ENCODE results near the gene GDF7. TPM values are rescaled to one million over a fixed set of nuclear protein-coding genes. Genes with fewer than 3 reads are reported as not detected.

Gene GDF7
- total RNA-seq, 6 experiments from 2014 or later: 0.95 to 5.0 (median 2.9) TPM

DNA sequence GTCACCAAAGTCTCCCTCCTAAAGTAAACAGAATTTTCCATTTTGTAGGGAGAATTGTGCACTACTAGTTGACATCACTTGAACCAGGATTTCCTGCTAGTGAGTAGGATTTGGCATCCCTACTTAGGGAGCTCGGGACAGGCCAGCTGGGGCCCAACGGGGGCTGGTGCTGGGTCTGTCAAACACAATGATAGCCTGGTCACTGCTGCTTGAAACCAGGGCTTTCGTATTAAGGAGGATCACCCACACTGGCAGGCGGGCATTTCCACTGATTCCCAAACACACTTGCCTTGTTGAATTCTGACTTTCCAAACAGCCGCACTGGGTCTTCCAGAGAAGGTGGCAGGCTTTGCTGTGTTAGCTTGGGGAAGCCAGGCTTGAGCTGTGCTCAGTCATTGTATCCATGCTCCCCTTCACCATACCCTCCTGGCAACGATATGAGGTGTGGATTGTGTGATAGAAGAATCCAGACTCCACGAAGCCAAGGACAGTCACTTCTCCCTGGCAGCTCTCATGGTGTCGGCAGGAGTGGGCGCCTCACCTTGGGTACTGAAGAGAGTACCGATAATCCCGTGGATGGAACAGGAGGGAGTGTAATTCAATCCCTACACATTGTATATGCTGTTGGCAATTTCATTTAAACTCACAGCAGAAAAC, 7.5 kb downstream of the GDF7 start:
- no peak for DNase-seq
- intact Hi-C loops (cut with DNase I): no loop called here
- ATAC-seq: no peak
- peak overlapping the region in 2 of 3 donors; percentile 83 to 97 for H3K27ac ChIP-seq
- peaks cover 0 to 30% (median 14%) of the 10 kb centered on the region in 4 donors for H3K4me1 ChIP-seq
- no peak for TF ChIP-seq POLR2A (IDR thresholded peaks at IDR 0.05)
- TF ChIP-seq, protein P1, sequence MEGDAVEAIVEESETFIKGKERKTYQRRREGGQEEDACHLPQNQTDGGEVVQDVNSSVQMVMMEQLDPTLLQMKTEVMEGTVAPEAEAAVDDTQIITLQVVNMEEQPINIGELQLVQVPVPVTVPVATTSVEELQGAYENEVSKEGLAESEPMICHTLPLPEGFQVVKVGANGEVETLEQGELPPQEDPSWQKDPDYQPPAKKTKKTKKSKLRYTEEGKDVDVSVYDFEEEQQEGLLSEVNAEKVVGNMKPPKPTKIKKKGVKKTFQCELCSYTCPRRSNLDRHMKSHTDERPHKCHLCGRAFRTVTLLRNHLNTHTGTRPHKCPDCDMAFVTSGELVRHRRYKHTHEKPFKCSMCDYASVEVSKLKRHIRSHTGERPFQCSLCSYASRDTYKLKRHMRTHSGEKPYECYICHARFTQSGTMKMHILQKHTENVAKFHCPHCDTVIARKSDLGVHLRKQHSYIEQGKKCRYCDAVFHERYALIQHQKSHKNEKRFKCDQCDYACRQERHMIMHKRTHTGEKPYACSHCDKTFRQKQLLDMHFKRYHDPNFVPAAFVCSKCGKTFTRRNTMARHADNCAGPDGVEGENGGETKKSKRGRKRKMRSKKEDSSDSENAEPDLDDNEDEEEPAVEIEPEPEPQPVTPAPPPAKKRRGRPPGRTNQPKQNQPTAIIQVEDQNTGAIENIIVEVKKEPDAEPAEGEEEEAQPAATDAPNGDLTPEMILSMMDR (IDR thresholded peaks at IDR 0.05): no peak
- H3K36me3 ChIP-seq: peaks cover 0 to 1% (median 0%) of the 10 kb centered on the region in 4 donors
- no peaks in the 10 kb centered on the region for H3K27me3 ChIP-seq
- H3K4me3 ChIP-seq: no peak overlapping the region
- 67% methylated on average over 4 of the region's 11 CpGs for WGBS (ENCODE audit: insufficient coverage, low coverage, low lambda C conversion rate, missing lambda C conversion rate)
- H3K9me3 ChIP-seq: no peaks in the 10 kb centered on the region

- H3K36me3 ChIP-seq: peaks cover 0 to 1% (median 0%) of the 10 kb centered on the region in 4 donors
- 53% methylated on average over 5 of the region's 16 CpGs for WGBS (ENCODE audit: insufficient coverage, low coverage, low lambda C conversion rate, missing lambda C conversion rate)
- H3K4me3 ChIP-seq: no peak overlapping the region
- no peaks in the 10 kb centered on the region for H3K27me3 ChIP-seq
- H3K9me3 ChIP-seq: no peaks in the 10 kb centered on the region
- intact Hi-C loops (cut with DNase I): no loop called here
- H3K4me1 ChIP-seq: peaks cover 0 to 30% (median 14%) of the 10 kb centered on the region in 4 donors
- ATAC-seq (peak; percentile 1 to 45 (median 28)), DNase-seq (peak in 1 of 3 donors; percentile 61)
- H3K27ac ChIP-seq: peak overlapping the region; percentile 83 to 99 (median 97)
- no peak for TF ChIP-seq POLR2A (IDR thresholded peaks at IDR 0.05)
- TF ChIP-seq, protein P1 (IDR thresholded peaks at IDR 0.05): no peak
These were observed 8.2 kb downstream of the GDF7 start for GRCh38 chr2:20674974-20675679.

- WGBS (ENCODE audit: insufficient coverage, low coverage, low lambda C conversion rate, missing lambda C conversion rate): 51% methylated on average over 3 of the region's 6 CpGs
- no peaks in the 10 kb centered on the region for H3K9me3 ChIP-seq
- no peak for TF ChIP-seq POLR2A (IDR thresholded peaks at IDR 0.05)
- TF ChIP-seq, protein P1 (IDR thresholded peaks at IDR 0.05): peak in 1 of 4 donors; percentile 16
- intact Hi-C loops (cut with DNase I): no loop called here
- H3K36me3 ChIP-seq: no peaks in the 10 kb centered on the region
- no peaks in the 10 kb centered on the region for H3K27me3 ChIP-seq
- DNase-seq (peak; percentile 75 to 82 (median 80)), ATAC-seq (peak; percentile 75 to 86 (median 82))
- H3K4me1 ChIP-seq: peaks cover 0 to 30% (median 14%) of the 10 kb centered on the region in 4 donors
- H3K27ac ChIP-seq: peak overlapping the region; percentile 83 to 99 (median 97)
- no peak overlapping the region for H3K4me3 ChIP-seq
These were observed 8.9 kb downstream of the GDF7 start for GRCh38 chr2:20675701-20676352.

DNA sequence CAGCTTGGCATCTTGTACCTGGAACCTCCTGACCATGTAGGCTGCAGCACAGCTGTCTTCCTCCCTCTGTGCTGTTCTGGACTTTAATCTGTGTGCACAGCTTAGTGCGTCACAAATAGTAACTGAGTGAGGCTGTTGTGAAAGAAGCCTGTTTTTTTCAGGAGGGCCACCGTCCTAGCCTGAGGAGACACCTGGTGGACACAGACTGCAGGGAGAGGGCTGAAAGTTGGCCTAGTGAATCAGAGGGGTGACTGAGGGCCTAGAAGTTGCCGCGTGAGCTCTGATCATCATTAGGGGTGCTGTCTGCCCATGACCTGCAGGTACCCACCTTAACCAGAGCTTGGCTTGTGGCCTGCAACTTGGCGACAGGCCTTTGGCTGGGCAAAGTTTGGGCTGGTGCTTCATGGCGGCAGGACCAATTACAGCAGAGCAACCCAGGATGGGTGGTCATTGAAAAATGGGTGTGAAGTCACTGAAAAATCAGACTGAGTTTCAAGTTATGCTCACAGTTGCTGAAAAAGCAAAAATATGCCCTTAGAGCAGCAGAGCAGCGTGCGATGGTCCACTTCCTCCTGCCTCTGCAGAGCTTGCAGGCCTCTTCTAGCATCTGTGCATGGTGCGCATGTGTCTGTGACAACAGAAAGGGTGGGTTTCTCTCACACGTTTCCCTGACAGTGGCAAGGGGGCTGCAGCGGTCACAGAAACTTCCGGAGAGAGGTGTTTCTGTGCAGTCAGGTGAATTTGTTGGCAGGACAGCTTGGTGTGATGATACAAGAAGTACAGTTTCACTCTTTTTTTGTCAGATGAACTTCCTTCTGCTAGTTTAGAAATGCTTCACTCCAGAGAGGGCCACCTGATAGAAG, 9.6 kb downstream of the GDF7 start:
- 48% methylated on average over 8 of the region's 12 CpGs for WGBS (ENCODE audit: insufficient coverage, low coverage, low lambda C conversion rate, missing lambda C conversion rate)
- Histone ChIP-seq H3K4me1 (peaks cover 0 to 30% (median 14%) of the 10 kb centered on the region in 4 donors), H3K4me3 (no peak overlapping the region), H3K27me3 (no peaks in the 10 kb centered on the region), H3K9me3 (no peaks in the 10 kb centered on the region), H3K36me3 (no peaks in the 10 kb centered on the region), H3K27ac (peak overlapping the region; percentile 83 to 99 (median 97))
- TF ChIP-seq POLR2A (IDR thresholded peaks at IDR 0.05): peak; percentile 70
- TF ChIP-seq, protein P1 (IDR thresholded peaks at IDR 0.05): peak; percentile 58 to 88 (median 74)
- ATAC-seq: peak; percentile 87 to 92 (median 91)
- intact Hi-C loops (cut with DNase I): no loop called here
- DNase-seq: peak; percentile 56 to 86 (median 72)

All from right lobe of liver (tissue), 6 donors.